Panc1 (cell line): ENCODE results near the gene CKAP4.

ENCODE experiments used
- POLR2AphosphoS5 ChIP-seq: IDR thresholded peaks from 2 replicates; pipeline ENCODE4 v1.6.1; 2012; ENCODE audit warnings: mild to moderate bottlenecking, low read depth, low read length, moderate library complexity
- REST ChIP-seq, 2 experiments: IDR thresholded peaks; 2 replicates each; pipeline ENCODE4 v1.6.1; 2011 to 2012; ENCODE audit warnings: low read depth in 2 of 2, control low read depth in 1 of 2, low read length in 1 of 2, mild to moderate bottlenecking in 1 of 2, moderate library complexity in 1 of 2; ENCODE audit not compliant: insufficient read depth in 1 of 2
- SIN3A ChIP-seq: IDR thresholded peaks from 2 replicates; pipeline ENCODE4 v1.6.1; 2012; ENCODE audit warnings: low read depth, mild to moderate bottlenecking, low read length, moderate library complexity, borderline replicate concordance; ENCODE audit not compliant: insufficient read depth
- TCF7L2 ChIP-seq: IDR thresholded peaks from 2 replicates; pipeline ENCODE4 v1.6.1; 2011; ENCODE audit warnings: mild to moderate bottlenecking, low read depth, low read length, inconsistent platforms
- TF ChIP-seq, protein P1 (sequence below): fragments of 450-650 bp; IDR thresholded peaks from 2 replicates; pipeline ENCODE4 v1.5.1; 2017; ENCODE audit warnings: mild to moderate bottlenecking

- no peak for TF ChIP-seq REST (IDR thresholded peaks at IDR 0.05; ENCODE audit: insufficient read depth in 1 of 2, low read depth in 2 of 2, low read length in 1 of 2)
- TF ChIP-seq POLR2AphosphoS5 = no peak
- no peak for TF ChIP-seq SIN3A
- TF ChIP-seq, protein P1, sequence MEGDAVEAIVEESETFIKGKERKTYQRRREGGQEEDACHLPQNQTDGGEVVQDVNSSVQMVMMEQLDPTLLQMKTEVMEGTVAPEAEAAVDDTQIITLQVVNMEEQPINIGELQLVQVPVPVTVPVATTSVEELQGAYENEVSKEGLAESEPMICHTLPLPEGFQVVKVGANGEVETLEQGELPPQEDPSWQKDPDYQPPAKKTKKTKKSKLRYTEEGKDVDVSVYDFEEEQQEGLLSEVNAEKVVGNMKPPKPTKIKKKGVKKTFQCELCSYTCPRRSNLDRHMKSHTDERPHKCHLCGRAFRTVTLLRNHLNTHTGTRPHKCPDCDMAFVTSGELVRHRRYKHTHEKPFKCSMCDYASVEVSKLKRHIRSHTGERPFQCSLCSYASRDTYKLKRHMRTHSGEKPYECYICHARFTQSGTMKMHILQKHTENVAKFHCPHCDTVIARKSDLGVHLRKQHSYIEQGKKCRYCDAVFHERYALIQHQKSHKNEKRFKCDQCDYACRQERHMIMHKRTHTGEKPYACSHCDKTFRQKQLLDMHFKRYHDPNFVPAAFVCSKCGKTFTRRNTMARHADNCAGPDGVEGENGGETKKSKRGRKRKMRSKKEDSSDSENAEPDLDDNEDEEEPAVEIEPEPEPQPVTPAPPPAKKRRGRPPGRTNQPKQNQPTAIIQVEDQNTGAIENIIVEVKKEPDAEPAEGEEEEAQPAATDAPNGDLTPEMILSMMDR = no peak
- TF ChIP-seq TCF7L2 = no peak
Observed at GRCh38 chr12:106211973-106212372, 35.8 kb downstream of the CKAP4 start.
